AG09319 (cell line): ENCODE results near the gene GALNT13.

Experiments used
- DNase-seq: peaks from one replicate; pipeline ENCODE4 v3.0.0-alpha.2; 2010; ENCODE audit warnings: low read depth; ENCODE audit errors: extremely low read depth
- CTCF ChIP-seq: IDR thresholded peaks from 2 replicates; pipeline ENCODE4 v1.5.1; 2011; ENCODE audit warnings: low read depth, mild to moderate bottlenecking, inconsistent platforms, low read length, moderate library complexity

Gene GALNT13

DNA sequence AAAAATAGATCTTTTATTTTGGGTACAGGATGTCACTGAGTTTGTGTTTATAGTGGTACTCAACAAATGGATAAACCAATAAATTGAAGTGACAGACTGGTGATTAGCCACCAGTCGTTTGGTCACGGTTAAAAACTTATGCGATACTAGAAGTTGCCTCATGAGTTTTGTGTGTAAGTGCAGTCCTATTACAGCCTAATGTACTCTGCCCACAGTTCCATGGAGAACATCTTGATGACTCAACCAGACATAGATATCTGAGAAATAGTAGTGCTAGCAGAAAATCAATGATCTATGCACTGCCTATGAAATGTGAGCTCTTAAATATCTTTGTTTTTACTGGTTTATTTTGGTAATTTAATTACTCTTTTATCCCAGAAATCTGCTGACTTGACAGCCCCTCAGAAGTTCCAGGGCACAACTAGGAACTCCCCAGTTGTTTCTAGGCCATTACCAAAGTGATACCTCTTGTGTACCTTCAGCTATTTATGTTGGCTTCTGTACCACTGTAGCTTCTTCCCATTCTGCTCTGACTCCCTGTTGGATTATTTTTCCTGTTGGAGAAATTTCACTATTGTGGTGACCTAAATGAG is 617.6 kb downstream of the GALNT13 start:
- no peak for DNase-seq
- no peak for TF ChIP-seq CTCF

DNA sequence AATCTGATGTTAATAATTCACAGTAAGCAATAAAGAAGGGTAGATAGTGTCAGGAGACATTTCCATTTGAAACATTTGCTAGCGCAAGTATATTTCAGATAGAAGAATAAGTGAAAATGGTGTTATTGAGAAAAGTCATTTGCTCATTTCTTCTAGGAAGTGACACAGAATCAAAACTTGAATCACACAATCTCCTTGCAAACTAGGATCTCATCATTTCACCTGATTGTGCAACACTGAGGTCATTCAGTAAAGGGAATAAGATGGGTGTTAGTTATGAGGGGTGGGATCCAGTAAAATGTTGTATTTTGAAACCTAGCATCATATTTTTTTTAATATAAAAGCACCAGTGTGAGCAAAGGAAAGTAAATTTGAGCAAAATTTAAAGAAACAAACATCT is 618.8 kb downstream of the GALNT13 start:
- DNase-seq = no peak
- TF ChIP-seq CTCF = no peak

GRCh38 chr2:154495455-154495868 is 623.7 kb downstream of the GALNT13 start:
- DNase-seq = no peak
- TF ChIP-seq CTCF = no peak

DNA sequence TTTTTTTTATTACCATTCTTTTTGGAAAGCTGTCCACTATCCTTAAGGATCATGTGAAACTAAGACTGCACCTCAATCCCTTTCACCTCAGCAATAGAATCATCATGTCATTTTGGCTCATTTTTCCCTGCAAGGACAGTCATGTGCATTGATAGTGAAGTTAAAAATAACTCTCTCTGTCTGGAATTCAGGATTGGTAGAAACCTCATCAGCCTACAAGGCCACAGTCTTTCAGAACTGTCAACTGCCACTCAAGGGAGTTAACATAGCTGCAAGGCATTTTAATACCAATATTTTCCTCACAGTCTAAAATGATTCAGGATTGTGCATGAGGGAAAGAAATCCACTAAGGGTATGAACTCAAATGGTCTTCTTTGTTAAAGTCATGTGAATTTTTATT is 625.3 kb downstream of the GALNT13 start:
- no peak for TF ChIP-seq CTCF
- no peak for DNase-seq
